ENCODE data around the gene DDX6. TPM values are rescaled to one million over a fixed set of nuclear protein-coding genes. Genes with fewer than 3 reads are reported as not detected.
"Not testable (repeated sequence)": the region's sequence is repeated elsewhere in the genome, so short reads cannot be mapped to it uniquely, and the experiment has no call there.

The DDX6 gene
- total RNA-seq, 1 experiment from 2014 or later: 59.4 TPM

DNA sequence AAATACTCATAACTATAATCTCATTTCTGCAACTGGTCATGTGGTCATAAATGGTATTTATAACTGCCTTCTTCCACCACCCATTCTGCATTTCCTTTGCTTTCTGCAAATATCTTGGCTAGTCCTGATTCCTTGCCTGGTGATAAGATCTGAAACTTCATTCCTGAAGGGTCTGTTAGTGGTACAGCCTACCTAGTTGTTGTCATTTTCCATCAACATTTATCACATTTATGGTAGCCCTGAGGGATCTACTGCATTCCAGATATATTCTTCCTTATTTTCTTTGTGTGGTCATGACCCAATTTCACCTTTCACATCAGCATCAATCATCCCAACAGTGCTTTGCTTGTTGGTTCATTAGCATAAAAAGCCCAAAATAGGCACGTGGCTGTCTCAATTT lies 50.1 kb downstream of the DDX6 start:
- Histone ChIP-seq H3K36me3 (ENCODE audit: low read depth, low read length) (no peaks in the 10 kb centered on the region), H3K27ac (ENCODE audit: low read length) (no peak overlapping the region), H3F3A (ENCODE audit: low read length, unreplicated experiment) (no peaks in the 10 kb centered on the region), H3K4me1 (ENCODE audit: insufficient read depth, low read length) (no peaks in the 10 kb centered on the region), H3K27me3 (ENCODE audit: low read length) (no peaks in the 10 kb centered on the region), H3K79me2 (ENCODE audit: low read length) (no peaks in the 10 kb centered on the region), H3K9me2 (replicated peaks; ENCODE audit: low read length) (no peaks in the 10 kb centered on the region), H3K4me3 (ENCODE audit: low read length) (no peak overlapping the region), H3K9me3 (ENCODE audit: low read length) (no peaks in the 10 kb centered on the region), H4K20me1 (ENCODE audit: low read length) (no peaks in the 10 kb centered on the region), H3K9ac (ENCODE audit: low read length) (no peak overlapping the region), H3K4me2 (ENCODE audit: low read length) (no peak overlapping the region), H2AFZ (ENCODE audit: low read length) (no peak overlapping the region)
- DNase-seq (no peak), ATAC-seq (no peak)
- ChIA-PET POLR2A (ENCODE audit: unreplicated experiment) (no interaction called here), CTCF (no interaction called here)
- BruUV-seq (replicated peaks): no TSS peak
- intact Hi-C loops (cut with micrococcal nuclease): no loop called here
- TF ChIP-seq, protein P1, sequence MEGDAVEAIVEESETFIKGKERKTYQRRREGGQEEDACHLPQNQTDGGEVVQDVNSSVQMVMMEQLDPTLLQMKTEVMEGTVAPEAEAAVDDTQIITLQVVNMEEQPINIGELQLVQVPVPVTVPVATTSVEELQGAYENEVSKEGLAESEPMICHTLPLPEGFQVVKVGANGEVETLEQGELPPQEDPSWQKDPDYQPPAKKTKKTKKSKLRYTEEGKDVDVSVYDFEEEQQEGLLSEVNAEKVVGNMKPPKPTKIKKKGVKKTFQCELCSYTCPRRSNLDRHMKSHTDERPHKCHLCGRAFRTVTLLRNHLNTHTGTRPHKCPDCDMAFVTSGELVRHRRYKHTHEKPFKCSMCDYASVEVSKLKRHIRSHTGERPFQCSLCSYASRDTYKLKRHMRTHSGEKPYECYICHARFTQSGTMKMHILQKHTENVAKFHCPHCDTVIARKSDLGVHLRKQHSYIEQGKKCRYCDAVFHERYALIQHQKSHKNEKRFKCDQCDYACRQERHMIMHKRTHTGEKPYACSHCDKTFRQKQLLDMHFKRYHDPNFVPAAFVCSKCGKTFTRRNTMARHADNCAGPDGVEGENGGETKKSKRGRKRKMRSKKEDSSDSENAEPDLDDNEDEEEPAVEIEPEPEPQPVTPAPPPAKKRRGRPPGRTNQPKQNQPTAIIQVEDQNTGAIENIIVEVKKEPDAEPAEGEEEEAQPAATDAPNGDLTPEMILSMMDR (conservative IDR thresholded peaks at IDR 0.05; ENCODE audit: low read depth, low read length): no peak
- TF ChIP-seq EZH2phosphoT487 (IDR thresholded peaks at IDR 0.05; ENCODE audit: borderline replicate concordance, low read length) (no peak), EZH2 (IDR thresholded peaks at IDR 0.05; ENCODE audit: low read length, unreplicated experiment) (no peak)

DNA sequence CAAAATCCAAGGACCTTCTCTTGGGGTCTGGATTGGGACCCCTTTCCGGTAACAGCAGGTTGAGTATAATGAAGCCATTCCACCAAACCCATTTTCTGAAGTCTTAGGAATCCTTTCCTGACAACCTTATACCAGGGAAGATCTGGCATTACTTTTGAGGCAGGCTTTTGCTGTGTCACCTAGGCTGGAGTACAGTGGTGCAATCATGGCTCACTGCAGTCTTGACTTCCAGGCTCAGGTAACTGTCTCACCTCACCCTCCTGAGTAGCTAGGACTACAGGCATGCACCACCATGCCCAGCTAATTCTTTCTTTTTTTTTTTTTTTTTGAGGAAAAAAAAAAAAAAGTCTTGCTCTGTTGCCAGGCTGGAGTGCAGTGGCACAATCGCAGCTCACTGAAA lies 55.8 kb downstream of the DDX6 start:
- DNase-seq (no peak), ATAC-seq (no peak)
- Histone ChIP-seq H2AFZ (ENCODE audit: low read length) (no peak overlapping the region), H3K79me2 (ENCODE audit: low read length) (no peaks in the 10 kb centered on the region), H3K4me2 (ENCODE audit: low read length) (no peak overlapping the region), H3K9ac (ENCODE audit: low read length) (no peak overlapping the region), H3K4me3 (ENCODE audit: low read length) (no peak overlapping the region), H3K27me3 (ENCODE audit: low read length) (no peaks in the 10 kb centered on the region), H3F3A (ENCODE audit: low read length, unreplicated experiment) (no peaks in the 10 kb centered on the region), H3K27ac (ENCODE audit: low read length) (no peak overlapping the region), H3K36me3 (ENCODE audit: low read depth, low read length) (no peaks in the 10 kb centered on the region), H3K4me1 (ENCODE audit: insufficient read depth, low read length) (no peaks in the 10 kb centered on the region), H3K9me2 (replicated peaks; ENCODE audit: low read length) (no peaks in the 10 kb centered on the region), H4K20me1 (ENCODE audit: low read length) (no peaks in the 10 kb centered on the region), H3K9me3 (ENCODE audit: low read length) (no peaks in the 10 kb centered on the region)
- intact Hi-C loops (cut with micrococcal nuclease): no loop called here
- ChIA-PET POLR2A (ENCODE audit: unreplicated experiment) (interaction anchor here (0.5 kb wide), 1 partner anchor 1115 kb away, joined by 3 read pairs; no protein-coding TSS in a partner anchor), CTCF (no interaction called here)
- no peak for TF ChIP-seq EZH2 (IDR thresholded peaks at IDR 0.05; ENCODE audit: low read length, unreplicated experiment)
- no peak for TF ChIP-seq EZH2phosphoT487 (IDR thresholded peaks at IDR 0.05; ENCODE audit: borderline replicate concordance, low read length)
- no TSS peak for BruUV-seq (replicated peaks)

DNA sequence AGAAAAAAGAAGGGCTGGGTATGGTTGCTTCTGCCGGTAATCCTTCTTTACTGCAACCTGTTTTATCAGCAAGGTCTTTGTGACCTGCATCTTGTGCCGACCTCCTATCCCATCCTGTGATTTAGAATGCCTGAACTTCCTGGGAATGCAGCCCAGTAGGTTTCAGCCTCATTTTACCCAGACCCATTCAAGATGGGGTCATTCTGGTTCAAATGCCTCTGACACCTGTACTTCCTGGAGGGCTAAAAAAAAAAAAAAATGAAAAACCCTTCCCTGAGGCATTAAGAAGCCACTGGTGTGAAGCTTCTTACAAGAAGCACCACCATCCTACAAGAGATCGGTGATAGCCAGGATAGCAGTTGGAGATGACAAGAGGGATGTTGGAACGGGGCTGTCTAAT lies 56.9 kb downstream of the DDX6 start:
- no TSS peak for BruUV-seq (replicated peaks)
- TF ChIP-seq EZH2phosphoT487 (IDR thresholded peaks at IDR 0.05; ENCODE audit: borderline replicate concordance, low read length) (no peak), EZH2 (IDR thresholded peaks at IDR 0.05; ENCODE audit: low read length, unreplicated experiment) (no peak)
- TF ChIP-seq, protein P1 (conservative IDR thresholded peaks at IDR 0.05; ENCODE audit: low read depth, low read length): no peak
- intact Hi-C loops (cut with micrococcal nuclease): no loop called here
- ChIA-PET POLR2A (ENCODE audit: unreplicated experiment) (no interaction called here), CTCF (no interaction called here)
- no peaks in the 10 kb centered on the region for H3K9me2 ChIP-seq (replicated peaks; ENCODE audit: low read length)
- H3K9me3 ChIP-seq (ENCODE audit: low read length): no peaks in the 10 kb centered on the region
- no peaks in the 10 kb centered on the region for H3F3A ChIP-seq (ENCODE audit: low read length, unreplicated experiment)
- no peak overlapping the region for H3K27ac ChIP-seq (ENCODE audit: low read length)
- H3K36me3 ChIP-seq (ENCODE audit: low read depth, low read length): no peaks in the 10 kb centered on the region
- no peak overlapping the region for H3K9ac ChIP-seq (ENCODE audit: low read length)
- no peak overlapping the region for H3K4me3 ChIP-seq (ENCODE audit: low read length)
- H4K20me1 ChIP-seq (ENCODE audit: low read length): no peaks in the 10 kb centered on the region
- no peaks in the 10 kb centered on the region for H3K27me3 ChIP-seq (ENCODE audit: low read length)
- DNase-seq (no peak), ATAC-seq (no peak)
- no peak overlapping the region for H3K4me2 ChIP-seq (ENCODE audit: low read length)
- H2AFZ ChIP-seq (ENCODE audit: low read length): no peak overlapping the region
- no peaks in the 10 kb centered on the region for H3K4me1 ChIP-seq (ENCODE audit: insufficient read depth, low read length)
- H3K79me2 ChIP-seq (ENCODE audit: low read length): no peaks in the 10 kb centered on the region

- POLR2A ChIA-PET (ENCODE audit: unreplicated experiment); H3K9me3 ChIP-seq (ENCODE audit: low read length); H3K4me2 ChIP-seq (ENCODE audit: low read length); H3K27ac ChIP-seq (ENCODE audit: low read length); H3K9me2 ChIP-seq (replicated peaks; ENCODE audit: low read length); H2AFZ ChIP-seq (ENCODE audit: low read length); H3K4me3 ChIP-seq (ENCODE audit: low read length); H3F3A ChIP-seq (ENCODE audit: low read length, unreplicated experiment); CTCF ChIA-PET; ATAC-seq; H3K27me3 ChIP-seq (ENCODE audit: low read length); DNase-seq; BruUV-seq (replicated peaks); H3K9ac ChIP-seq (ENCODE audit: low read length); H3K4me1 ChIP-seq (ENCODE audit: insufficient read depth, low read length); intact Hi-C loops (cut with micrococcal nuclease); H3K79me2 ChIP-seq (ENCODE audit: low read length); H4K20me1 ChIP-seq (ENCODE audit: low read length); H3K36me3 ChIP-seq (ENCODE audit: low read depth, low read length): not testable (repeated sequence)
These were observed 61.2 kb downstream of the DDX6 start for GRCh38 chr11:118729753-118730152.
